Measurements from ENCODE around the gene PNKD. TPM values are rescaled to one million over a fixed set of nuclear protein-coding genes. Genes with fewer than 3 reads are reported as not detected.
"Not testable (repeated sequence)": the region's sequence is repeated elsewhere in the genome, so short reads cannot be mapped to it uniquely, and the experiment has no call there.

Gene PNKD
- total and polyA plus RNA-seq, 2 donors from 2014 or later, result 90.6 to 244 TPM

DNA sequence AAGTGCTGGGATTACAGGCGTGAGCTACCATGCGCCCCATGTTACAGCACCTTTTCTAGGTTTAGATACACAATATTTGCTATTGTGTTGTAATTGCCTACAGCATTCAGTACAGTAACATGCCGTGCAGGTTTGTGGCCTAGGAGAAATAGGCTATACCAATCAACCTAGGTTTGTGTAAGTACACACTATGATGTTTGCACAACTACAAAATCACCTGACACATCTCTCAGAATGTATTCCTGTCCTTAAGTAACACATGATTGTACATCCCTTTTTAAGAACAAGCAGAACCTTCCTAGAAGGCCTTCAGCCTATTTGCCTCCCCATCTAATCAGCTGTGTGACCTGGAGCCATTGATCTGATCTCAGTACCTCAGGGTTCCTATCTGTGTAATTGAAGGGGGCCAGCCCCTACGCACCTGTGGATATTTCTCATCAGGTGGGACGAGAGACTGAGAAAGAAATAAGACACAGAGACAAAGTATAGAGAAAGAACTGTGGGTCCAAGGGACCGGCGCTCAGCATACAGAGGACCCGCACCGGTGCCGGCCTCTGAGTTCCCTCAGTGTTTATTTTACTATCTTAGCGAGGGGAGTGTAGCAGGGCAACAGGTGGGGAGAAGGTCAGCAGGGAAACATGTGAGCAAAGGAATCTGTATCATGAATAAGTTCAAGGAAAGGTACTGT lies 40.7 kb downstream of the PNKD start:
- FAIRE-seq, result no peak

DNA sequence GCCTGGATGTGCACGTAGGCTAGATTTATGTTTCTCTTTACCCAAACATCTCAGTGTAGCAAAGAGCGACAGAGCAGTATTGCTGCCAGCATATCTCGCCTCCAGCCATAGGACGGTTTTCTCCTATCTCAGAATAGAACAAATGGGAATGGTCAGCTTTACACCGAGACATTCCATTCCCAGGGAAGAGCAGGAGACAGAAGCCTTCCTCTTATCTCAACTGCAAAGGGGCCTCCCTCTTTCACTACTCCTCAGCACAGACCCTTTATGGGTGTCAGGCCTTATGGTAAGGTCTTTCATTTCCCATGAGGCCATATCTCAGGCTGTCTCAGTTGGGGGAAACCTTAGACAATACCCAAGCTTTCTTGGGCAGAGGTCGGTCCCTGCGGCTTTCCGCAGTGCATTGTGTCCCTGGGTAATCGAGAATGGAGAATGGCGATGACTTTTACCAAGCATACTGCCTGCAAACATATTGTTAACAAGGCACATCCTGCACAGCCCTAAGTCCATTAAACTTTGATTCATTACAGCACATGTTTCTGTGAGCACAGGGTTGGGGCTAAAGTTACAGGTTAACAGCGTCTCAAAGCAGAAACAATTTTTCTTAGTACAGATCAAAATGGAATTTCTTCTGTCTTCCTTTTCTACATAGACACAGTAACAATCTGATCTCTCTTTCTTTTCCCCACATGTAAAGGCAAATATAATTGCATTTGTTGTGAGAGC lies 41.4 kb downstream of the PNKD start:
- peak overlapping the region in 1 of 2 donors; percentile 43 for H3K27ac ChIP-seq (ENCODE audit: low read depth in 2 of 2, low read length in 2 of 2)
- DNase-seq, result peak in 1 of 5 donors; percentile 58

More for the DNA sequence above, 40.7 kb downstream of the PNKD start:
- TF ChIP-seq, protein P1, sequence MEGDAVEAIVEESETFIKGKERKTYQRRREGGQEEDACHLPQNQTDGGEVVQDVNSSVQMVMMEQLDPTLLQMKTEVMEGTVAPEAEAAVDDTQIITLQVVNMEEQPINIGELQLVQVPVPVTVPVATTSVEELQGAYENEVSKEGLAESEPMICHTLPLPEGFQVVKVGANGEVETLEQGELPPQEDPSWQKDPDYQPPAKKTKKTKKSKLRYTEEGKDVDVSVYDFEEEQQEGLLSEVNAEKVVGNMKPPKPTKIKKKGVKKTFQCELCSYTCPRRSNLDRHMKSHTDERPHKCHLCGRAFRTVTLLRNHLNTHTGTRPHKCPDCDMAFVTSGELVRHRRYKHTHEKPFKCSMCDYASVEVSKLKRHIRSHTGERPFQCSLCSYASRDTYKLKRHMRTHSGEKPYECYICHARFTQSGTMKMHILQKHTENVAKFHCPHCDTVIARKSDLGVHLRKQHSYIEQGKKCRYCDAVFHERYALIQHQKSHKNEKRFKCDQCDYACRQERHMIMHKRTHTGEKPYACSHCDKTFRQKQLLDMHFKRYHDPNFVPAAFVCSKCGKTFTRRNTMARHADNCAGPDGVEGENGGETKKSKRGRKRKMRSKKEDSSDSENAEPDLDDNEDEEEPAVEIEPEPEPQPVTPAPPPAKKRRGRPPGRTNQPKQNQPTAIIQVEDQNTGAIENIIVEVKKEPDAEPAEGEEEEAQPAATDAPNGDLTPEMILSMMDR (IDR thresholded peaks at IDR 0.05; ENCODE audit: borderline replicate concordance, extremely low read depth, insufficient read depth), result no peak
- no peaks in the 10 kb centered on the region for H3K9me3 ChIP-seq (ENCODE audit: control insufficient read depth in 2 of 3, insufficient read depth in 1 of 3, low read length in 3 of 3)
- H3K9ac ChIP-seq (ENCODE audit: low read length in 3 of 3), result peak overlapping the region in 1 of 3 donors; percentile 34
- no peaks in the 10 kb centered on the region for H3K27me3 ChIP-seq (ENCODE audit: control insufficient read depth, insufficient read depth, low read length)
- peaks cover 0 to 8% (median 5%) of the 10 kb centered on the region in 3 donors for H3K4me1 ChIP-seq (ENCODE audit: control insufficient read depth in 2 of 3, insufficient read depth in 2 of 3, low read depth in 1 of 3, low read length in 3 of 3)
- no peak overlapping the region for H3K4me3 ChIP-seq (ENCODE audit: low read length in 3 of 3)
- H3K27ac ChIP-seq (ENCODE audit: low read depth in 2 of 2, low read length in 2 of 2), result no peak overlapping the region
- intact Hi-C loops (cut with DNase I), result no loop called here
- DNase-seq, result no peak
- no peaks in the 10 kb centered on the region for H3K36me3 ChIP-seq (ENCODE audit: control insufficient read depth in 2 of 3, insufficient read depth in 3 of 3, low read length in 3 of 3)

DNA sequence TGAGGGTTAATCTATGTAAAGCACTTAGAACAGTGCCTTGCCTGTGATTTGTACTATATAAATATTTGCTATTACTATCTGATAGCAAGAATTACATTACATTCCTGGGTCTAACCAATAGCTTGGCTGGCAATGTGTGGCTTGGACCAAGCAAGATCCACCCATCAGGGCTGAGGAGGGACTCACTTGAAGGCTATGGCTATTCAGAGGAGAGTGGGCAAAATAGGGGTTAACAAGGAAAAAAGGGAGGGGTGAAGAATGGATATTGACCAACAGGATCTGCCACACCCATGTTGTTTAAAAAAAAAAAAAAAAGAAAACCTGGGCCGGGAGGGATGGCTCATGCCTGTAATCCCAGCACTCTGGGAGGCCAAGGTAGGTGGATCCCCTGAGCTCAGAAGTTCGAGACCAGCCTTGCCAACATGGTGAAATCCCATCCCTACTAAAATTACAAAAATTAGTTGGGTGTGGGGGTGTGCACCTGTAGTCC lies 42.0 kb downstream of the PNKD start:
- Histone ChIP-seq H3K9ac (ENCODE audit: low read length in 3 of 3) (no peak overlapping the region), H3K27ac (ENCODE audit: low read depth in 2 of 2, low read length in 2 of 2) (no peak overlapping the region), H3K4me3 (ENCODE audit: low read length in 3 of 3) (no peak overlapping the region), H3K27me3 (ENCODE audit: control insufficient read depth, insufficient read depth, low read length) (no peaks in the 10 kb centered on the region), H3K4me1 (ENCODE audit: control insufficient read depth in 2 of 3, insufficient read depth in 2 of 3, low read depth in 1 of 3, low read length in 3 of 3) (peaks cover 4 to 6% (median 5%) of the 10 kb centered on the region in 3 donors), H3K36me3 (ENCODE audit: control insufficient read depth in 2 of 3, insufficient read depth in 3 of 3, low read length in 3 of 3) (no peaks in the 10 kb centered on the region), H3K9me3 (ENCODE audit: control insufficient read depth in 2 of 3, insufficient read depth in 1 of 3, low read length in 3 of 3) (no peaks in the 10 kb centered on the region)
- TF ChIP-seq, protein P1 (IDR thresholded peaks at IDR 0.05; ENCODE audit: borderline replicate concordance, extremely low read depth, insufficient read depth), result no peak
- FAIRE-seq, result no peak
- intact Hi-C loops (cut with DNase I), result no loop called here
- no peak for DNase-seq

More for the DNA sequence above, 41.4 kb downstream of the PNKD start:
- FAIRE-seq; intact Hi-C loops (cut with DNase I); H3K4me1 ChIP-seq (ENCODE audit: control insufficient read depth in 2 of 3, insufficient read depth in 2 of 3, low read depth in 1 of 3, low read length in 3 of 3); H3K9ac ChIP-seq (ENCODE audit: low read length in 3 of 3); H3K36me3 ChIP-seq (ENCODE audit: control insufficient read depth in 2 of 3, insufficient read depth in 3 of 3, low read length in 3 of 3); H3K4me3 ChIP-seq (ENCODE audit: low read length in 3 of 3); H3K27me3 ChIP-seq (ENCODE audit: control insufficient read depth, insufficient read depth, low read length); H3K9me3 ChIP-seq (ENCODE audit: control insufficient read depth in 2 of 3, insufficient read depth in 1 of 3, low read length in 3 of 3): not testable (repeated sequence)

DNA sequence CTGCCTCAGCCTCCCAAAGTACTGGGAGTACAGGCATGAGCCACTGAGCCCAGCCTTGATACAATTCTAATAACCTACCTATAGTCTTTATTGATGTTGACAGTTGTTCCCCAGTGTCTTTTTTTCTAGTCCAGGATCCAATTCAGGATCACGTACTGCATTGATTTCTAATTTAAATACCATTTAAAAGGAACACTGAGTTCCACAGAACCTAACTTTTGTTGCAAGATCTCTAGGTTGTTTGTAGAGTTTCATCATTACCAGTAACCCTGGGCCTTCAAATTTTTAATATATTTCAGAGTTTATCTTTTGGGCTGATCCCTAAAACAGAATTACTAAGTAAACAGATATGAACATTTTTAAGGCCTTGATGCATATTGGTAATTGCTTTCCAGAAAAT lies 43.0 kb downstream of the PNKD start:
- H3K27ac ChIP-seq (ENCODE audit: low read depth in 2 of 2, low read length in 2 of 2), result no peak overlapping the region
- no peaks in the 10 kb centered on the region for H3K36me3 ChIP-seq (ENCODE audit: control insufficient read depth in 2 of 3, insufficient read depth in 3 of 3, low read length in 3 of 3)
- TF ChIP-seq, protein P1 (IDR thresholded peaks at IDR 0.05; ENCODE audit: borderline replicate concordance, extremely low read depth, insufficient read depth), result no peak
- no peaks in the 10 kb centered on the region for H3K27me3 ChIP-seq (ENCODE audit: control insufficient read depth, insufficient read depth, low read length)
- DNase-seq, result no peak
- H3K9me3 ChIP-seq (ENCODE audit: control insufficient read depth in 2 of 3, insufficient read depth in 1 of 3, low read length in 3 of 3), result no peaks in the 10 kb centered on the region
- no peak for FAIRE-seq
- no peak overlapping the region for H3K9ac ChIP-seq (ENCODE audit: low read length in 3 of 3)
- no peak overlapping the region for H3K4me3 ChIP-seq (ENCODE audit: low read length in 3 of 3)
- intact Hi-C loops (cut with DNase I), result no loop called here
- H3K4me1 ChIP-seq (ENCODE audit: control insufficient read depth in 2 of 3, insufficient read depth in 2 of 3, low read depth in 1 of 3, low read length in 3 of 3), result peaks cover 4 to 6% (median 5%) of the 10 kb centered on the region in 3 donors

DNA sequence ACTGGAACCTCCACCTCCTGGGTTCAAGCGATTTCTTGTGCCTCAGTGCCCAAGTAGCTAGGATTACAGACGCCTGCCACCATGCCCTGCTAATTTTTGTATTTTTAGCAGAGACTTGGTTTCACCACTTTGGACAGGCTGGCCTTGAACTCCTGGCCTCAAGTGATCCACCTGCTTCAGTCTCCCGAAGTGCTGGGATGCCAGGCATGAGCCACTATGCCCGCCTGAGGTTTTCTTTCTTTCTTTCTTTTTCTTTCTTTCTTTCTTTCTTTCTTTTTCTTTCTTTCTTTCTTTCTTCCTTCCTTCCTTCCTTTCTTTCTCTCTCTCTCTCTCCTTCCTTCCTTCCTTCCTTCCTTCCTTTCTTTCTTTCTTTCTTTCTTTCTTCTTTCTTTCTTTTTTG lies 44.4 kb downstream of the PNKD start:
- FAIRE-seq; H3K4me3 ChIP-seq (ENCODE audit: low read length in 3 of 3); H3K9me3 ChIP-seq (ENCODE audit: control insufficient read depth in 2 of 3, insufficient read depth in 1 of 3, low read length in 3 of 3); DNase-seq; H3K9ac ChIP-seq (ENCODE audit: low read length in 3 of 3); H3K27ac ChIP-seq (ENCODE audit: low read depth in 2 of 2, low read length in 2 of 2); H3K4me1 ChIP-seq (ENCODE audit: control insufficient read depth in 2 of 3, insufficient read depth in 2 of 3, low read depth in 1 of 3, low read length in 3 of 3); intact Hi-C loops (cut with DNase I); H3K36me3 ChIP-seq (ENCODE audit: control insufficient read depth in 2 of 3, insufficient read depth in 3 of 3, low read length in 3 of 3); H3K27me3 ChIP-seq (ENCODE audit: control insufficient read depth, insufficient read depth, low read length): not testable (repeated sequence)

Measured in kidney (tissue), 14 donors.